ENCODE data around the gene KLF6.

Gene KLF6

DNA sequence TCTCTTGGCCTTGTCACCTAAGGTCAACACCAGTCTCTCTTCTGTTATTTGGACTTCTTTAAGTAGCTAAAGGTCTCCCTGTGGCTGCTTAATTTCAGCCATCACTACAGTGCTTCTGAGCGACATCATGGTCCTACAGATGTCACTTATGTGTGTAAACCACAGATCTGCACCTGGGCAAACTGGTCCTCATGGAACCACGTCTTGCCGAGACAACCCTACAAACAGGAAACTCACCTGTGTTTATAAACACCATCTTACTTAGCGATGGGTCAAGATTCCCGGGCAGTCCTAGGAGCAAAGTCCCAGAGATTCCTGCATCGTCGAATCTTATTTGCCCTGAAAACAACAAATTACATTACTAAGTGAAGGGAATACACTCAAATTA lies 27.8 kb downstream of the KLF6 start:
- no peak overlapping the region for H3K14ac ChIP-seq (ENCODE audit: low read length in 2 of 2)
- peak overlapping the region; percentile 32 for H2BK15ac ChIP-seq (ENCODE audit: low read depth, poor library complexity, severe bottlenecking)
- no peak overlapping the region for H3K4me3 ChIP-seq (ENCODE audit: insufficient read depth in 1 of 2, low read depth in 1 of 2, low read length in 2 of 2)
- H2AK5ac ChIP-seq (ENCODE audit: low read length, severe bottlenecking) = peak overlapping the region; percentile 68
- H3K36me3 ChIP-seq (ENCODE audit: control insufficient read depth in 1 of 2, insufficient read depth in 2 of 2, low read depth in 1 of 2, low read length in 2 of 2) = no peaks in the 10 kb centered on the region
- H3K4me2 ChIP-seq (ENCODE audit: low read length, poor library complexity, severe bottlenecking) = no peak overlapping the region
- no peak for DNase-seq
- WGBS = 94% methylated on average over 5 of the region's 7 CpGs
- peak overlapping the region in 1 of 2 experiments; percentile 13 for H3K4ac ChIP-seq (ENCODE audit: low read depth in 1 of 2, low read length in 2 of 2)
- no peak overlapping the region for H4K8ac ChIP-seq (ENCODE audit: low read length)
- H3K4me1 ChIP-seq (ENCODE audit: control insufficient read depth, insufficient read depth, low read depth, low read length) = peaks cover 20% of the 10 kb centered on the region
- H2AFZ ChIP-seq (ENCODE audit: low read depth, low read length) = no peak overlapping the region
- no peaks in the 10 kb centered on the region for H3K79me1 ChIP-seq (replicated peaks; ENCODE audit: low read length, poor library complexity, severe bottlenecking)
- H3K18ac ChIP-seq (ENCODE audit: low read depth in 1 of 2, low read length in 2 of 2) = no peak overlapping the region
- no peak overlapping the region for H4K91ac ChIP-seq (ENCODE audit: low read length)
- H3K27me3 ChIP-seq (ENCODE audit: control insufficient read depth in 1 of 2, insufficient read depth in 1 of 2, low read length in 2 of 2) = peaks cover 0 to 5% of the 10 kb centered on the region in 2 experiments
- H3K9ac ChIP-seq (ENCODE audit: low read length) = no peak overlapping the region
- H2BK12ac ChIP-seq (ENCODE audit: low read length in 2 of 2) = peak overlapping the region in 1 of 2 experiments; percentile 21
- H3K9me3 ChIP-seq (ENCODE audit: control insufficient read depth, low read length) = no peaks in the 10 kb centered on the region
- no peak overlapping the region for H2BK120ac ChIP-seq (ENCODE audit: low read depth, low read length)
- no peak overlapping the region for H3K27ac ChIP-seq (ENCODE audit: low read length, poor library complexity, severe bottlenecking)
- no peak overlapping the region for H3K23ac ChIP-seq (ENCODE audit: low read length in 2 of 2)
- no peak overlapping the region for H2BK5ac ChIP-seq (ENCODE audit: low read depth, low read length, poor library complexity, severe bottlenecking)

DNA sequence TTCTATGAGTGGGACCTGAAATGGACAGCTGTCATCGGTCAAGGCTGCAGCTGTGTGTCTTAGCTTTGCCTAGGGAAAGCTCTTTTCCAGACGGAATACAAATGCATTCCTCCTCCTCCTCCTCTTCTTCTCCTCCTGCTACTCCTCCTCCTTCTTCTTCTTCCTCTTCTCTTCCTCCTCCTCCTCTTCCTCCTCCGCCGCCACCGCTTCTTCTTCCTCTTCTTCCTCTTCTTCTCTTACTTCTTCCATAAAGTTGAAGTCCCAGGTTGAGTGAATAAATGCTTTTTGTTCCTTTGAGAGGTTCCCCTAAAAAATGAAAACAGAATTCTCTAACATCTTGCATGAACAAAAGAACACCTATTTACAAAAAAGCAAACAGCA lies 28.7 kb downstream of the KLF6 start:
- Histone ChIP-seq H3K27ac (ENCODE audit: low read length, poor library complexity, severe bottlenecking) (no peak overlapping the region), H2BK5ac (ENCODE audit: low read depth, low read length, poor library complexity, severe bottlenecking) (no peak overlapping the region), H3K14ac (ENCODE audit: low read length in 2 of 2) (no peak overlapping the region), H3K4me2 (ENCODE audit: low read length, poor library complexity, severe bottlenecking) (no peak overlapping the region), H2AK5ac (ENCODE audit: low read length, severe bottlenecking) (no peak overlapping the region), H3K18ac (ENCODE audit: low read depth in 1 of 2, low read length in 2 of 2) (peak overlapping the region in 1 of 2 experiments; percentile 35), H3K79me1 (replicated peaks; ENCODE audit: low read length, poor library complexity, severe bottlenecking) (no peaks in the 10 kb centered on the region), H3K9me3 (ENCODE audit: control insufficient read depth, low read length) (no peaks in the 10 kb centered on the region), H3K4me3 (ENCODE audit: insufficient read depth in 1 of 2, low read depth in 1 of 2, low read length in 2 of 2) (no peak overlapping the region), H4K8ac (ENCODE audit: low read length) (no peak overlapping the region), H4K91ac (ENCODE audit: low read length) (no peak overlapping the region), H2BK12ac (ENCODE audit: low read length in 2 of 2) (no peak overlapping the region), H2AFZ (ENCODE audit: low read depth, low read length) (no peak overlapping the region), H3K4me1 (ENCODE audit: control insufficient read depth, insufficient read depth, low read depth, low read length) (peaks cover 20% of the 10 kb centered on the region), H3K4ac (ENCODE audit: low read depth in 1 of 2, low read length in 2 of 2) (peak overlapping the region in 1 of 2 experiments; percentile 24), H3K9ac (ENCODE audit: low read length) (no peak overlapping the region), H3K27me3 (ENCODE audit: control insufficient read depth in 1 of 2, insufficient read depth in 1 of 2, low read length in 2 of 2) (peaks cover 0 to 5% of the 10 kb centered on the region in 2 experiments), H2BK15ac (ENCODE audit: low read depth, poor library complexity, severe bottlenecking) (no peak overlapping the region), H3K23ac (ENCODE audit: low read length in 2 of 2) (no peak overlapping the region), H3K36me3 (ENCODE audit: control insufficient read depth in 1 of 2, insufficient read depth in 2 of 2, low read depth in 1 of 2, low read length in 2 of 2) (no peaks in the 10 kb centered on the region), H2BK120ac (ENCODE audit: low read depth, low read length) (no peak overlapping the region)
- no peak for DNase-seq
- 88% methylated on average over 2 of the region's 5 CpGs for WGBS

DNA sequence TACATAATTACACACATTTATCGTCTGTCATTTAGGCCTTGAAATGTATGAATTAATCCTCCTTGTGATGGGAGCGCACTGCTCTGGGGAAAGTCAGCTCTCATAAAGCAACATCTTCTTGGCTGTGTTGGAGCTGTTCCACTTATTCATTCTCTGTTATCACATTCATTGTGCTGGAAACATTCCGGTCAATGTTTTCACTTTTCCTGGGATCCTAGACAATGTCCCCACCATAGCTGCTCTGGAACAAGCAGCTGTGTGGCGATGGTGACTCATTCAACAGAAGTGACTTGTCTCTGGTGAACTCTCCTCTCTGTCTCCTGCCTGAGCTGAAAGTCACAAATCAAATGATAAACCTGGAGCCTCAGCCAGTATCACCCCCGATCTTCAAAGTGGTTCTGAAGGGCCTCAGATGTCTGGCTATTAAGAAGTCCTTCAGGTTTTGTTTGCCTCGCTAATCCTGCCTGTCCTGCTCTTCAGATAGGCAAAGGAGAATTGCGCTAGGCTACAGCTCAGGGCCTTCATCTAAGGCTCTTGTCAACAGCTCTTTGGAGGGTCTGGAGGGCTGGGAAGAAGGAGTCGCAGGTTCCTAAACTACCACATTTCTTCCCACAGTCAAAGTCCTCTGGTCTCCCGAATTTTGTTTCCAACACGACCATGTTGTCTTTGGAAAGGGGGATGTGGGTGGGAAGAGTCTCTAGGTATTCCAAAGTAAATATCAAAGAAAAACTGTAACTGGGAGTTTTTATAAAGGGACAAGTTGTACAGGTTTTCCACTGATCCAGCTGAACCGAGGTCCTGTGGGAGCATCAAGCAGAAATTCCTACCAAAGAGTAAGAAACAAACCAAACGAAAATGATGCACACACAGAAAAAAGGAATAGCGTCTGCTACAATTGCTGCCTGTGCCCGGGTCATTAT lies 29.3 kb downstream of the KLF6 start:
- no peaks in the 10 kb centered on the region for H3K36me3 ChIP-seq (ENCODE audit: control insufficient read depth in 1 of 2, insufficient read depth in 2 of 2, low read depth in 1 of 2, low read length in 2 of 2)
- H2BK12ac ChIP-seq (ENCODE audit: low read length in 2 of 2) = peak overlapping the region in 1 of 2 experiments; percentile 64
- no peak overlapping the region for H2BK5ac ChIP-seq (ENCODE audit: low read depth, low read length, poor library complexity, severe bottlenecking)
- peak; percentile 86 for DNase-seq
- H3K18ac ChIP-seq (ENCODE audit: low read depth in 1 of 2, low read length in 2 of 2) = peak overlapping the region in 1 of 2 experiments; percentile 42
- H2AFZ ChIP-seq (ENCODE audit: low read depth, low read length) = no peak overlapping the region
- H3K9ac ChIP-seq (ENCODE audit: low read length) = no peak overlapping the region
- peak overlapping the region; percentile 20 to 28 for H3K4ac ChIP-seq (ENCODE audit: low read depth in 1 of 2, low read length in 2 of 2)
- H3K23ac ChIP-seq (ENCODE audit: low read length in 2 of 2) = no peak overlapping the region
- H2BK120ac ChIP-seq (ENCODE audit: low read depth, low read length) = no peak overlapping the region
- no peaks in the 10 kb centered on the region for H3K9me3 ChIP-seq (ENCODE audit: control insufficient read depth, low read length)
- no peak overlapping the region for H3K14ac ChIP-seq (ENCODE audit: low read length in 2 of 2)
- no peak overlapping the region for H3K4me3 ChIP-seq (ENCODE audit: insufficient read depth in 1 of 2, low read depth in 1 of 2, low read length in 2 of 2)
- 55% methylated on average over 12 of the region's 14 CpGs for WGBS
- H2AK5ac ChIP-seq (ENCODE audit: low read length, severe bottlenecking) = peak overlapping the region; percentile 75
- no peak overlapping the region for H3K27ac ChIP-seq (ENCODE audit: low read length, poor library complexity, severe bottlenecking)
- peaks cover 20% of the 10 kb centered on the region for H3K4me1 ChIP-seq (ENCODE audit: control insufficient read depth, insufficient read depth, low read depth, low read length)
- H2BK15ac ChIP-seq (ENCODE audit: low read depth, poor library complexity, severe bottlenecking) = no peak overlapping the region
- no peaks in the 10 kb centered on the region for H3K79me1 ChIP-seq (replicated peaks; ENCODE audit: low read length, poor library complexity, severe bottlenecking)
- H3K27me3 ChIP-seq (ENCODE audit: control insufficient read depth in 1 of 2, insufficient read depth in 1 of 2, low read length in 2 of 2) = peaks cover 0 to 5% of the 10 kb centered on the region in 2 experiments
- no peak overlapping the region for H3K4me2 ChIP-seq (ENCODE audit: low read length, poor library complexity, severe bottlenecking)
- no peak overlapping the region for H4K91ac ChIP-seq (ENCODE audit: low read length)
- H4K8ac ChIP-seq (ENCODE audit: low read length) = peak overlapping the region; percentile 45

DNA sequence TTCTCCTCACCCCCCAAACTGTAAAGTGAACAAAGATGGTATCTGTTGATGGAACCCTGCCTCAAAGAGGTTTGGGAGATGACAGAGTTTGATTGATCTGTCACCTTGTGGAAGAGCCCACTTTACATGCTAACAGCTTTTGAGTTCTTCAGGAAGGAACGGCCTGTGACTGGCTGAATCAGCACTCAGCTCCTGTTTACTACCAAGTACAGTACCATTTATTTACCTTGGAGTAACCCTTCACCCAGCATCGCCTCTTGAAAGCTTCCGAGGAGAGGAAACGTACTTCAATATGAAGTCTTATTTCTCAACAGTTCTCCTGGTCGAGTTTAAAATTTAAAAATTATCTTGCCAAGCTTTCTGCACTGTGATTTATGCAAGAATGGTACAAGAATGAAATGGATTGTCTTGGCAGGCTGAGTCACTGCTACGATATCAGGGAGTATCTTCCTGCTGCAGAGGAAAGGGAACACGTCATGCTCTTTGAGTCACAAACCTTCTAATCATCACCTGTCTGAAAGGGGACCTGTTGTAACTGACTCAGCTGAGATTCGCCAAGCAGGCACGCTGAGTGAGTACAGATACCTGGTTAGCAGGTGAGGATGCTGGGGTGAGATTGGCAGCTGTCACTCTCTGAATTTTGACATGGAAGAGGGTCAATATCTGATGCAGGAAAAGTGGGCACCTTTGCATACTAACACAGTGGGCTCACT lies 30.1 kb downstream of the KLF6 start:
- no peak overlapping the region for H4K8ac ChIP-seq (ENCODE audit: low read length)
- H3K4me2 ChIP-seq (ENCODE audit: low read length, poor library complexity, severe bottlenecking) = no peak overlapping the region
- no peak overlapping the region for H2BK120ac ChIP-seq (ENCODE audit: low read depth, low read length)
- no peak overlapping the region for H2AFZ ChIP-seq (ENCODE audit: low read depth, low read length)
- no peak overlapping the region for H2AK5ac ChIP-seq (ENCODE audit: low read length, severe bottlenecking)
- no peak overlapping the region for H2BK5ac ChIP-seq (ENCODE audit: low read depth, low read length, poor library complexity, severe bottlenecking)
- H3K4me3 ChIP-seq (ENCODE audit: insufficient read depth in 1 of 2, low read depth in 1 of 2, low read length in 2 of 2) = no peak overlapping the region
- no peak overlapping the region for H2BK15ac ChIP-seq (ENCODE audit: low read depth, poor library complexity, severe bottlenecking)
- WGBS = 2% methylated on average over 6 of the region's 9 CpGs
- H3K27ac ChIP-seq (ENCODE audit: low read length, poor library complexity, severe bottlenecking) = peak overlapping the region; percentile 47
- H3K23ac ChIP-seq (ENCODE audit: low read length in 2 of 2) = no peak overlapping the region
- DNase-seq = peak; percentile 90
- H3K27me3 ChIP-seq (ENCODE audit: control insufficient read depth in 1 of 2, insufficient read depth in 1 of 2, low read length in 2 of 2) = peaks cover 0 to 5% of the 10 kb centered on the region in 2 experiments
- H3K4ac ChIP-seq (ENCODE audit: low read depth in 1 of 2, low read length in 2 of 2) = peak overlapping the region in 1 of 2 experiments; percentile 28
- H2BK12ac ChIP-seq (ENCODE audit: low read length in 2 of 2) = no peak overlapping the region
- no peaks in the 10 kb centered on the region for H3K9me3 ChIP-seq (ENCODE audit: control insufficient read depth, low read length)
- no peak overlapping the region for H3K14ac ChIP-seq (ENCODE audit: low read length in 2 of 2)
- H3K9ac ChIP-seq (ENCODE audit: low read length) = no peak overlapping the region
- peak overlapping the region; percentile 70 for H4K91ac ChIP-seq (ENCODE audit: low read length)
- no peaks in the 10 kb centered on the region for H3K79me1 ChIP-seq (replicated peaks; ENCODE audit: low read length, poor library complexity, severe bottlenecking)
- peaks cover 19% of the 10 kb centered on the region for H3K4me1 ChIP-seq (ENCODE audit: control insufficient read depth, insufficient read depth, low read depth, low read length)
- H3K36me3 ChIP-seq (ENCODE audit: control insufficient read depth in 1 of 2, insufficient read depth in 2 of 2, low read depth in 1 of 2, low read length in 2 of 2) = no peaks in the 10 kb centered on the region
- peak overlapping the region in 1 of 2 experiments; percentile 41 for H3K18ac ChIP-seq (ENCODE audit: low read depth in 1 of 2, low read length in 2 of 2)

All from mesenchymal stem cell (in vitro differentiated cells and primary cell).